ENCODE results near the gene XPC.
A peak's percentile ranks its signal among the peaks of the same experiment; 100 is the strongest.

XPC gene

GRCh38 chr3:14206548-14207177 is 28.3 kb upstream of the XPC start:
- DNase-seq: no peak

GRCh38 chr3:14204515-14205284 is 26.3 kb upstream of the XPC start:
- DNase-seq: no peak

- peak in 3 of 5 donors; percentile 14 to 34 (median 21) for DNase-seq
Measured at GRCh38 chr3:14203521-14204079, 25.2 kb upstream of the XPC start.

- DNase-seq: no peak
Measured at GRCh38 chr3:14202874-14203520, 24.6 kb upstream of the XPC start.

GRCh38 chr3:14201940-14202684 is 23.7 kb upstream of the XPC start:
- DNase-seq: no peak

- no peak for DNase-seq
Measured at GRCh38 chr3:14200841-14201240, 22.4 kb upstream of the XPC start.

GRCh38 chr3:14200276-14200675 is 21.9 kb upstream of the XPC start:
- DNase-seq: no peak

- no peak for DNase-seq
Measured at GRCh38 chr3:14199641-14200040, 21.2 kb upstream of the XPC start.

GRCh38 chr3:14194865-14195264 is 16.5 kb upstream of the XPC start:
- no peak for DNase-seq

GRCh38 chr3:14188041-14188754 is 9.8 kb upstream of the XPC start:
- DNase-seq: no peak

- DNase-seq: no peak
Measured at GRCh38 chr3:14186854-14187458, 8.6 kb upstream of the XPC start.

- no peak for DNase-seq
Measured at GRCh38 chr3:14183015-14183577, 4.7 kb upstream of the XPC start.

GRCh38 chr3:14181253-14181652 is 2.9 kb upstream of the XPC start:
- DNase-seq: no peak

GRCh38 chr3:14179795-14180194 is 1.4 kb upstream of the XPC start:
- DNase-seq: no peak

- DNase-seq: peak in 1 of 5 donors; percentile 8
Measured at GRCh38 chr3:14179114-14179465, 689 bp upstream of the XPC start.

GRCh38 chr3:14177580-14178246 is 688 bp downstream of the XPC start:
- peak in 1 of 5 donors; percentile 11 for DNase-seq

GRCh38 chr3:14175383-14176037 is 2.9 kb downstream of the XPC start:
- peak; percentile 20 to 81 (median 69) for DNase-seq

- DNase-seq: no peak
Measured at GRCh38 chr3:14174483-14174882, 3.9 kb downstream of the XPC start.

GRCh38 chr3:14172496-14172895 is 5.9 kb downstream of the XPC start:
- no peak for DNase-seq

GRCh38 chr3:14170531-14171159 is 7.8 kb downstream of the XPC start:
- DNase-seq: no peak

Measured in T-helper 1 cell (primary cell).